ENCODE measurements around the gene MAML3. TPM values are rescaled to one million over a fixed set of nuclear protein-coding genes. Genes with fewer than 3 reads are reported as not detected.
A peak's percentile ranks its signal among the peaks of the same experiment; 100 is the strongest.

The MAML3 gene
- total and polyA plus RNA-seq, 8 donors = 1.7 to 20.3 (median 8.4) TPM

GRCh38 chr4:140014284-140014683, 139.7 kb downstream of the MAML3 start:
- TF ChIP-seq, protein P1, sequence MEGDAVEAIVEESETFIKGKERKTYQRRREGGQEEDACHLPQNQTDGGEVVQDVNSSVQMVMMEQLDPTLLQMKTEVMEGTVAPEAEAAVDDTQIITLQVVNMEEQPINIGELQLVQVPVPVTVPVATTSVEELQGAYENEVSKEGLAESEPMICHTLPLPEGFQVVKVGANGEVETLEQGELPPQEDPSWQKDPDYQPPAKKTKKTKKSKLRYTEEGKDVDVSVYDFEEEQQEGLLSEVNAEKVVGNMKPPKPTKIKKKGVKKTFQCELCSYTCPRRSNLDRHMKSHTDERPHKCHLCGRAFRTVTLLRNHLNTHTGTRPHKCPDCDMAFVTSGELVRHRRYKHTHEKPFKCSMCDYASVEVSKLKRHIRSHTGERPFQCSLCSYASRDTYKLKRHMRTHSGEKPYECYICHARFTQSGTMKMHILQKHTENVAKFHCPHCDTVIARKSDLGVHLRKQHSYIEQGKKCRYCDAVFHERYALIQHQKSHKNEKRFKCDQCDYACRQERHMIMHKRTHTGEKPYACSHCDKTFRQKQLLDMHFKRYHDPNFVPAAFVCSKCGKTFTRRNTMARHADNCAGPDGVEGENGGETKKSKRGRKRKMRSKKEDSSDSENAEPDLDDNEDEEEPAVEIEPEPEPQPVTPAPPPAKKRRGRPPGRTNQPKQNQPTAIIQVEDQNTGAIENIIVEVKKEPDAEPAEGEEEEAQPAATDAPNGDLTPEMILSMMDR (IDR thresholded peaks at IDR 0.05) = no peak
- TF ChIP-seq EP300 (IDR thresholded peaks at IDR 0.05) (no peak), POLR2AphosphoS5 (IDR thresholded peaks at IDR 0.05) (no peak), POLR2A (IDR thresholded peaks at IDR 0.05) (no peak)
- H3K9me3 ChIP-seq = no peaks in the 10 kb centered on the region
- H3K27me3 ChIP-seq = no peaks in the 10 kb centered on the region
- H3K27ac ChIP-seq = no peak overlapping the region
- DNase-seq = no peak
- intact Hi-C loops (cut with DNase I; ENCODE audit: low total_unique reads) = loop anchor here (5.0 kb wide), 1 partner anchor 238 kb away; no protein-coding TSS in a partner anchor
- H3K4me1 ChIP-seq = peaks cover 11 to 30% (median 20%) of the 10 kb centered on the region in 4 donors
- H3K4me3 ChIP-seq = no peak overlapping the region
- 90 to 93% (median 91%) methylated on average over 5 of the region's 5 CpGs for WGBS, 5 donors
- no peaks in the 10 kb centered on the region for H3K36me3 ChIP-seq

GRCh38 chr4:140012688-140013486, 141.1 kb downstream of the MAML3 start:
- H3K27ac ChIP-seq = peak overlapping the region in 1 of 5 donors; percentile 24
- TF ChIP-seq POLR2A (IDR thresholded peaks at IDR 0.05) = no peak
- TF ChIP-seq, protein P1 (IDR thresholded peaks at IDR 0.05) = peak in 5 of 7 experiments; percentile 32 to 80 (median 65)
- no peak for TF ChIP-seq EP300 (IDR thresholded peaks at IDR 0.05)
- peak in 1 of 3 donors; percentile 62 for TF ChIP-seq POLR2AphosphoS5 (IDR thresholded peaks at IDR 0.05)
- intact Hi-C loops (cut with DNase I; ENCODE audit: low total_unique reads) = loop anchor here (5.0 kb wide), 1 partner anchor 239 kb away; no protein-coding TSS in a partner anchor
- no peaks in the 10 kb centered on the region for H3K9me3 ChIP-seq
- DNase-seq = peak; percentile 80 to 89
- H3K4me3 ChIP-seq = no peak overlapping the region
- no peaks in the 10 kb centered on the region for H3K36me3 ChIP-seq
- peaks cover 0 to 16% (median 9%) of the 10 kb centered on the region in 4 donors for H3K4me1 ChIP-seq
- no peaks in the 10 kb centered on the region for H3K27me3 ChIP-seq
- WGBS, 5 donors = 33 to 41% (median 38%) methylated on average over 11 of the region's 11 CpGs

- Histone ChIP-seq H3K36me3 (no peaks in the 10 kb centered on the region), H3K27ac (no peak overlapping the region), H3K27me3 (no peaks in the 10 kb centered on the region), H3K4me3 (no peak overlapping the region), H3K9me3 (no peaks in the 10 kb centered on the region), H3K4me1 (peaks cover 0 to 22% (median 13%) of the 10 kb centered on the region in 4 donors)
- intact Hi-C loops (cut with DNase I; ENCODE audit: low total_unique reads) = loop anchor here (10.0 kb wide), 1 partner anchor 271 kb away; no protein-coding TSS in a partner anchor
- no peak for DNase-seq
- TF ChIP-seq EP300 (IDR thresholded peaks at IDR 0.05) = no peak
- no peak for TF ChIP-seq POLR2A (IDR thresholded peaks at IDR 0.05)
- no peak for TF ChIP-seq POLR2AphosphoS5 (IDR thresholded peaks at IDR 0.05)
- TF ChIP-seq, protein P1 (IDR thresholded peaks at IDR 0.05) = no peak
- WGBS, 5 donors = 77 to 87% (median 80%) methylated on average over 4 of the region's 4 CpGs
Observed at GRCh38 chr4:140005699-140006098, 148.3 kb downstream of the MAML3 start.

DNA sequence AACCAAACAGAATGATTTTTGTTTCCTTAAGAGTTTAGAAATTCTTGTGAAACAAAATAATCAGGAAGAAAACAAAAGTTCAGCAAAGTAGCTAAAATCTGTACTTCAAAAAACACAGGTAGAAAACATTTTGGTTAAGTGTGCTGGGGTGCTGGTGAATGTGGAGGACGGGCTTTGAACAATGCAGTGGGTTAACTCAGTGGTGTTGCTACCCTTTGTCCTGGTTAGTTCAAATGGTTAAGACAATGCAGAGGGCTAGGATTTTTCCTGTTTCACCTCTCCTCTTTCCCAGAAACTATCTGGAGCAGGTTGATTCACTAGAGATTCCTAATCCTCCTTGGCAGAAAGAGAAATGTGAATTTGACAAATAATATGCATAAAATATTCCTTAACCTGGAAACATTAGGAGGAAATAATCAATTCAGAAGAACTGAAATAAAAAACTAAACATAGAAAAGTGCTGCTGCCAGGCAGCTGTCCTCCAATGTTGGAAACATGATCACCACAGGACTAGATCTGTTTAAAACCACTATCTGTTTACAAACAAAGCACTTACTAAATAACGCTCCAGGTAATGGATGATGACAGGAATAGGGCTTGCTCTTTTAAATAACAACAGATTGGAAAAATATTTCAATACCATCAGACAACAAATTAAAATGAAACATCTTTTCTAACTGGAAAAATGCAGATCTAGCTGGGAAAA, 148.9 kb downstream of the MAML3 start:
- Histone ChIP-seq H3K4me3 (peak overlapping the region; percentile 24 to 44 (median 36)), H3K27me3 (no peaks in the 10 kb centered on the region), H3K4me1 (peaks cover 0 to 22% (median 13%) of the 10 kb centered on the region in 4 donors), H3K27ac (peak overlapping the region in 2 of 5 donors; percentile 28 to 63), H3K9me3 (no peaks in the 10 kb centered on the region), H3K36me3 (no peaks in the 10 kb centered on the region)
- WGBS, 5 donors = 45 to 71% (median 64%) methylated on average over 2 of the region's 2 CpGs
- intact Hi-C loops (cut with DNase I; ENCODE audit: low total_unique reads) = loop anchor here (10.0 kb wide), 1 partner anchor 270 kb away; no protein-coding TSS in a partner anchor
- no peak for DNase-seq
- TF ChIP-seq EP300 (IDR thresholded peaks at IDR 0.05) (no peak), POLR2AphosphoS5 (IDR thresholded peaks at IDR 0.05) (no peak)
- TF ChIP-seq, protein P1 (IDR thresholded peaks at IDR 0.05) = no peak
